Muscle of back (tissue), 11 donors: ENCODE measurements around the gene PKIG. TPM values are rescaled to one million over a fixed set of nuclear protein-coding genes. Genes with fewer than 3 reads are reported as not detected.

Source experiments
- DNase-seq, 3 donors: peaks; one replicate each; pipeline versions ENCODE4 v3.0.0 to v3.0.0-alpha.2; 2013
- polyA plus RNA-seq, 10 donors: library from polyadenylated mRNA; unstranded; fragments of 120-200 nt; gene quantifications; one replicate each; pipeline ENCODE4 v1.2.1, GENCODE V29; 2013; ENCODE audit not compliant: insufficient read length in 10 of 10

The PKIG gene
- polyA plus RNA-seq, 10 donors, result 40.1 to 55.6 (median 45.6) TPM

GRCh38 chr20:44615876-44616603 lies 33.7 kb downstream of the PKIG start:
- DNase-seq, result peak in 1 of 3 donors; percentile 12

GRCh38 chr20:44616604-44616964 lies 34.2 kb downstream of the PKIG start:
- DNase-seq, result no peak

GRCh38 chr20:44618318-44618731 lies 35.9 kb downstream of the PKIG start:
- DNase-seq, result no peak

GRCh38 chr20:44619294-44619693 lies 36.9 kb downstream of the PKIG start:
- DNase-seq, result no peak

GRCh38 chr20:44620030-44620429 lies 37.7 kb downstream of the PKIG start:
- DNase-seq, result no peak

- DNase-seq, result no peak
These were observed 38.9 kb downstream of the PKIG start for GRCh38 chr20:44621325-44621724.

- DNase-seq, result no peak
These were observed 39.6 kb downstream of the PKIG start for GRCh38 chr20:44621939-44622338.

- no peak for DNase-seq
These were observed 40.3 kb downstream of the PKIG start for GRCh38 chr20:44622501-44623270.

- DNase-seq, result no peak
These were observed 41.8 kb downstream of the PKIG start for GRCh38 chr20:44624152-44624551.

- no peak for DNase-seq
These were observed 42.4 kb downstream of the PKIG start for GRCh38 chr20:44624743-44625271.

- DNase-seq, result no peak
These were observed 43.0 kb downstream of the PKIG start for GRCh38 chr20:44625361-44625760.

- no peak for DNase-seq
These were observed 43.9 kb downstream of the PKIG start for GRCh38 chr20:44626278-44626677.

- no peak for DNase-seq
These were observed 45.1 kb downstream of the PKIG start for GRCh38 chr20:44627364-44628010.

GRCh38 chr20:44629017-44629385 lies 46.6 kb downstream of the PKIG start:
- no peak for DNase-seq

GRCh38 chr20:44629542-44629941 lies 47.2 kb downstream of the PKIG start:
- DNase-seq, result no peak

GRCh38 chr20:44630297-44630696 lies 47.9 kb downstream of the PKIG start:
- DNase-seq, result no peak

- no peak for DNase-seq
These were observed 49.8 kb downstream of the PKIG start for GRCh38 chr20:44632103-44632752.

GRCh38 chr20:44633187-44633810 lies 50.9 kb downstream of the PKIG start:
- no peak for DNase-seq

- DNase-seq, result no peak
These were observed 51.7 kb downstream of the PKIG start for GRCh38 chr20:44633872-44634600.

GRCh38 chr20:44635877-44636276 lies 53.5 kb downstream of the PKIG start:
- DNase-seq, result no peak

GRCh38 chr20:44637042-44637441 lies 54.7 kb downstream of the PKIG start:
- no peak for DNase-seq
